Activated CD4-positive, alpha-beta T cell treated with anti-CD3 and anti-CD28 coated beads, Interleukin-2, amount 10 ng/mL, durations not matched to agents 24 days and 14 days (primary cell): Measurements from ENCODE around the gene MOB3C. TPM values are rescaled to one million over a fixed set of nuclear protein-coding genes. Genes with fewer than 3 reads are reported as not detected.

Experiments
- DNase-seq: peaks from one replicate; pipeline ENCODE4 v3.0.0; 2022
- H3K27ac Mint-ChIP-seq: one replicate; pipeline ENCODE4 v1.8.0; 2022; ENCODE audit warnings: mild to moderate bottlenecking, mixed read lengths
- H3K27me3 Mint-ChIP-seq: one replicate; pipeline ENCODE4 v1.8.0; 2022; ENCODE audit warnings: mixed read lengths
- H3K36me3 Mint-ChIP-seq: one replicate; pipeline ENCODE4 v1.8.0; 2022; ENCODE audit warnings: low read depth, mild to moderate bottlenecking, mixed read lengths
- H3K4me1 Mint-ChIP-seq: one replicate; pipeline ENCODE4 v1.8.0; 2021; ENCODE audit warnings: mixed read lengths
- H3K4me3 Mint-ChIP-seq: one replicate; pipeline ENCODE4 v1.8.0; 2022; ENCODE audit warnings: mild to moderate bottlenecking, moderate library complexity, mixed read lengths
- H3K9me3 Mint-ChIP-seq: one replicate; pipeline ENCODE4 v1.8.0; 2021; ENCODE audit warnings: mixed read lengths
- intact Hi-C: fragments of 100-400 bp; cut with micrococcal nuclease; formaldehyde crosslinking; loops from one replicate; pipeline ENCODE4 v1.15.1; 2023
- total RNA-seq: library from RNA; stranded (reverse); gene quantifications from 2 replicates; pipeline ENCODE4 v1.2.3, GENCODE V29; 2022

Gene MOB3C
- total RNA-seq, 1 donor from 2014 or later, result 15.0 TPM

GRCh38 chr1:46607345-46608130 lies 9.1 kb downstream of the MOB3C start:
- Mint-ChIP-seq H3K36me3 (peaks cover 44% of the 10 kb centered on the region), H3K27me3 (no peaks in the 10 kb centered on the region), H3K27ac (no peak overlapping the region), H3K4me3 (no peak overlapping the region), H3K9me3 (no peaks in the 10 kb centered on the region), H3K4me1 (peaks cover 44% of the 10 kb centered on the region)
- intact Hi-C loops, result no loop called here
- DNase-seq, result no peak

- intact Hi-C loops, result no loop called here
- Mint-ChIP-seq H3K4me1 (peaks cover 49% of the 10 kb centered on the region), H3K27me3 (no peaks in the 10 kb centered on the region), H3K27ac (no peak overlapping the region), H3K4me3 (no peak overlapping the region), H3K36me3 (peaks cover 45% of the 10 kb centered on the region), H3K9me3 (no peaks in the 10 kb centered on the region)
- no peak for DNase-seq
Observed at GRCh38 chr1:46606255-46606965, 10.2 kb downstream of the MOB3C start.

GRCh38 chr1:46605232-46605631 lies 11.4 kb downstream of the MOB3C start:
- peak; percentile 84 for DNase-seq
- Mint-ChIP-seq H3K4me3 (peak overlapping the region; percentile 92), H3K4me1 (peaks cover 48% of the 10 kb centered on the region), H3K27me3 (no peaks in the 10 kb centered on the region), H3K36me3 (peaks cover 39% of the 10 kb centered on the region), H3K9me3 (no peaks in the 10 kb centered on the region), H3K27ac (peak overlapping the region; percentile 79)
- intact Hi-C loops, result no loop called here

GRCh38 chr1:46603858-46604549 lies 12.6 kb downstream of the MOB3C start, which contains the start of gene MKNK1:
Gene MKNK1, minus strand, starts transcription at chr1:46604268. Its CDS starts 20,941 bp downstream, at chr1:46583327.
- no peaks in the 10 kb centered on the region for H3K9me3 Mint-ChIP-seq

GRCh38 chr1:46603481-46603857 lies 13.1 kb downstream of the MOB3C start:
- H3K4me3 Mint-ChIP-seq, result peak overlapping the region; percentile 92
- peaks cover 62% of the 10 kb centered on the region for H3K4me1 Mint-ChIP-seq
- H3K27me3 Mint-ChIP-seq, result no peaks in the 10 kb centered on the region
- no peaks in the 10 kb centered on the region for H3K9me3 Mint-ChIP-seq
- H3K27ac Mint-ChIP-seq, result peak overlapping the region; percentile 87
- intact Hi-C loops, result loop anchor here (5.0 kb wide), 1 partner anchor 71 kb away; no protein-coding TSS in a partner anchor
- H3K36me3 Mint-ChIP-seq, result peaks cover 23% of the 10 kb centered on the region
- DNase-seq, result peak; percentile 69

More at GRCh38 chr1:46603858-46604549, 12.6 kb downstream of the MOB3C start, which contains the start of gene MKNK1:
- Mint-ChIP-seq H3K4me1 (peaks cover 60% of the 10 kb centered on the region), H3K36me3 (peaks cover 28% of the 10 kb centered on the region), H3K27ac (peak within 1 kb of the TSS; percentile 87), H3K4me3 (peak within 1 kb of the TSS; percentile 92), H3K27me3 (no peaks in the 10 kb centered on the region)
- intact Hi-C loops, result loop anchor here (1.0 to 5.0 kb wide), 4 partner anchors 12 to 115 kb away; partner anchors contain the start of genes EFCAB14 and MOB3C
- peak; percentile 100 for DNase-seq

GRCh38 chr1:46601257-46602007 lies 15.2 kb downstream of the MOB3C start:
- peaks cover 67% of the 10 kb centered on the region for H3K4me1 Mint-ChIP-seq
- DNase-seq, result no peak
- peak overlapping the region; percentile 57 for H3K4me3 Mint-ChIP-seq
- H3K27me3 Mint-ChIP-seq, result no peaks in the 10 kb centered on the region
- no peaks in the 10 kb centered on the region for H3K9me3 Mint-ChIP-seq
- intact Hi-C loops, result loop anchor here (5.0 kb wide), 1 partner anchor 69 kb away; no protein-coding TSS in a partner anchor
- H3K27ac Mint-ChIP-seq, result peak overlapping the region; percentile 56
- H3K36me3 Mint-ChIP-seq, result peaks cover 24% of the 10 kb centered on the region

GRCh38 chr1:46599059-46599970 lies 17.3 kb downstream of the MOB3C start:
- intact Hi-C loops, result no loop called here

GRCh38 chr1:46596846-46597245 lies 19.8 kb downstream of the MOB3C start:
- Mint-ChIP-seq H3K4me1 (peaks cover 59% of the 10 kb centered on the region), H3K27me3 (no peaks in the 10 kb centered on the region), H3K36me3 (peaks cover 40% of the 10 kb centered on the region), H3K4me3 (no peak overlapping the region), H3K9me3 (no peaks in the 10 kb centered on the region), H3K27ac (no peak overlapping the region)
- intact Hi-C loops, result no loop called here
- no peak for DNase-seq

More at GRCh38 chr1:46599059-46599970, 17.3 kb downstream of the MOB3C start:
- Mint-ChIP-seq H3K27me3 (no peaks in the 10 kb centered on the region), H3K4me3 (no peak overlapping the region), H3K4me1 (peaks cover 65% of the 10 kb centered on the region), H3K9me3 (no peaks in the 10 kb centered on the region), H3K27ac (no peak overlapping the region), H3K36me3 (peaks cover 24% of the 10 kb centered on the region)
- no peak for DNase-seq

- no peak overlapping the region for H3K27ac Mint-ChIP-seq
- H3K36me3 Mint-ChIP-seq, result peaks cover 45% of the 10 kb centered on the region
- H3K4me3 Mint-ChIP-seq, result no peak overlapping the region
- no peaks in the 10 kb centered on the region for H3K9me3 Mint-ChIP-seq
- no peak for DNase-seq
- intact Hi-C loops, result no loop called here
- H3K27me3 Mint-ChIP-seq, result no peaks in the 10 kb centered on the region
- H3K4me1 Mint-ChIP-seq, result peaks cover 57% of the 10 kb centered on the region
Observed at GRCh38 chr1:46596036-46596435, 20.6 kb downstream of the MOB3C start.

GRCh38 chr1:46595127-46595526 lies 21.5 kb downstream of the MOB3C start:
- DNase-seq, result peak; percentile 73
- Mint-ChIP-seq H3K27ac (peak overlapping the region; percentile 26), H3K4me1 (peaks cover 56% of the 10 kb centered on the region), H3K9me3 (peaks cover under 1% of the 10 kb centered on the region), H3K27me3 (no peaks in the 10 kb centered on the region), H3K36me3 (peaks cover 52% of the 10 kb centered on the region), H3K4me3 (peak overlapping the region; percentile 40)
- intact Hi-C loops, result loop anchor here (2.0 kb wide), 1 partner anchor 14 kb away; no protein-coding TSS in a partner anchor

- DNase-seq, result no peak
- intact Hi-C loops, result loop anchor here (2.0 kb wide), 1 partner anchor 13 kb away; no protein-coding TSS in a partner anchor
- H3K4me3 Mint-ChIP-seq, result peak overlapping the region; percentile 40
- peaks cover 7% of the 10 kb centered on the region for H3K9me3 Mint-ChIP-seq
- H3K4me1 Mint-ChIP-seq, result peaks cover 46% of the 10 kb centered on the region
- H3K27me3 Mint-ChIP-seq, result no peaks in the 10 kb centered on the region
- H3K27ac Mint-ChIP-seq, result peak overlapping the region; percentile 11
- peaks cover 63% of the 10 kb centered on the region for H3K36me3 Mint-ChIP-seq
Observed at GRCh38 chr1:46594063-46594462, 22.5 kb downstream of the MOB3C start.

GRCh38 chr1:46592823-46593222 lies 23.8 kb downstream of the MOB3C start:
- Mint-ChIP-seq H3K36me3 (peaks cover 63% of the 10 kb centered on the region), H3K27ac (no peak overlapping the region), H3K4me1 (peaks cover 39% of the 10 kb centered on the region)

More at GRCh38 chr1:46592823-46593222, 23.8 kb downstream of the MOB3C start:
- intact Hi-C loops, result no loop called here
- Mint-ChIP-seq H3K4me3 (no peak overlapping the region), H3K27me3 (no peaks in the 10 kb centered on the region), H3K9me3 (peaks cover 9% of the 10 kb centered on the region)
- no peak for DNase-seq
